Mesenchymal stem cell (in vitro differentiated cells and primary cell): Measurements from ENCODE around the gene TEKTIP1.
A peak's percentile ranks its signal among the peaks of the same experiment; 100 is the strongest.
"Not testable (repeated sequence)": the region's sequence is repeated elsewhere in the genome, so short reads cannot be mapped to it uniquely, and the experiment has no call there.

Source experiments
- DNase-seq: peaks from one replicate; pipeline ENCODE4 v3.0.0-alpha.2; 2013
- H2AFZ ChIP-seq: one replicate; pipeline ENCODE4 v1.6.1; 2013; ENCODE audit warnings: low read depth, mild to moderate bottlenecking, control low read depth, inconsistent platforms, low read length, moderate library complexity
- H2AK5ac ChIP-seq: 2 replicates; pipeline ENCODE4 v1.6.1; 2013; ENCODE audit warnings: low read length, moderate library complexity, mild to moderate bottlenecking, inconsistent platforms; ENCODE audit not compliant: severe bottlenecking
- H2BK120ac ChIP-seq: one replicate; pipeline ENCODE4 v1.6.1; 2013; ENCODE audit warnings: low read depth, mild to moderate bottlenecking, inconsistent platforms, low read length, moderate library complexity
- H2BK12ac ChIP-seq, 2 experiments: one replicate each; pipeline ENCODE4 v1.6.1; 2013; ENCODE audit warnings: inconsistent platforms in 2 of 2, low read length in 2 of 2, mild to moderate bottlenecking in 2 of 2, moderate library complexity in 2 of 2, control low read depth in 1 of 2
- H2BK15ac ChIP-seq: one replicate; pipeline ENCODE4 v1.6.1; 2013; ENCODE audit warnings: mild to moderate bottlenecking, low read depth, inconsistent platforms; ENCODE audit not compliant: poor library complexity, severe bottlenecking
- H2BK5ac ChIP-seq: 2 replicates; pipeline ENCODE4 v1.6.1; 2013; ENCODE audit warnings: low read depth, mild to moderate bottlenecking, low read length, control low read depth, inconsistent platforms; ENCODE audit not compliant: poor library complexity, severe bottlenecking
- H3K14ac ChIP-seq, 2 experiments: one replicate each; pipeline ENCODE4 v1.6.1; 2013; ENCODE audit warnings: inconsistent platforms in 2 of 2, low read length in 2 of 2, control low read depth in 1 of 2, mild to moderate bottlenecking in 1 of 2, moderate library complexity in 1 of 2
- H3K18ac ChIP-seq, 2 experiments: one replicate each; pipeline ENCODE4 v1.6.1; 2013; ENCODE audit warnings: inconsistent platforms in 2 of 2, low read length in 2 of 2, control low read depth in 1 of 2, low read depth in 1 of 2, mild to moderate bottlenecking in 1 of 2
- H3K23ac ChIP-seq, 2 experiments: one replicate each; pipeline ENCODE4 v1.6.1; 2013; ENCODE audit warnings: inconsistent platforms in 2 of 2, low read length in 2 of 2, mild to moderate bottlenecking in 2 of 2, moderate library complexity in 2 of 2, control low read depth in 1 of 2
- H3K27ac ChIP-seq: 2 replicates; pipeline ENCODE4 v1.5.1; 2013; ENCODE audit warnings: mild to moderate bottlenecking, moderate library complexity, low read length, control low read depth, inconsistent platforms; ENCODE audit not compliant: poor library complexity, severe bottlenecking
- H3K27me3 ChIP-seq, 2 experiments: 2 replicates each; pipeline versions ENCODE4 v1.6.1 to v1.7.0; 2013; ENCODE audit warnings: low read length in 2 of 2, mild to moderate bottlenecking in 2 of 2, moderate library complexity in 2 of 2, control low read depth in 1 of 2, inconsistent platforms in 1 of 2; ENCODE audit not compliant: control insufficient read depth in 1 of 2, insufficient read depth in 1 of 2
- H3K36me3 ChIP-seq, 2 experiments: 2 replicates each; pipeline versions ENCODE4 v1.6.1 to v1.7.0; 2013; ENCODE audit warnings: low read length in 2 of 2, control low read depth in 1 of 2, inconsistent platforms in 1 of 2, low read depth in 1 of 2, mild to moderate bottlenecking in 1 of 2; ENCODE audit not compliant: insufficient read depth in 2 of 2, control insufficient read depth in 1 of 2
- H3K4ac ChIP-seq, 2 experiments: one replicate each; pipeline ENCODE4 v1.6.1; 2013; ENCODE audit warnings: inconsistent platforms in 2 of 2, low read length in 2 of 2, mild to moderate bottlenecking in 2 of 2, moderate library complexity in 2 of 2, control low read depth in 1 of 2, low read depth in 1 of 2
- H3K4me1 ChIP-seq: 2 replicates; pipeline ENCODE4 v1.6.1; 2013; ENCODE audit warnings: low read depth, low read length, control low read depth; ENCODE audit not compliant: control insufficient read depth, insufficient read depth
- H3K4me2 ChIP-seq: 2 replicates; pipeline ENCODE4 v1.6.1; 2013; ENCODE audit warnings: low read length, mild to moderate bottlenecking, inconsistent platforms; ENCODE audit not compliant: poor library complexity, severe bottlenecking
- H3K4me3 ChIP-seq, 2 experiments: 2 replicates each; pipeline versions ENCODE4 v1.5.1 to v1.7.0; 2013; ENCODE audit warnings: low read length in 2 of 2, mild to moderate bottlenecking in 2 of 2, control low read depth in 1 of 2, low read depth in 1 of 2; ENCODE audit not compliant: insufficient read depth in 1 of 2
- H3K79me1 ChIP-seq: replicated peaks from 2 replicates; pipeline ENCODE4 v1.6.1; 2013; ENCODE audit warnings: mild to moderate bottlenecking, control low read depth, low read length, inconsistent platforms; ENCODE audit not compliant: poor library complexity, severe bottlenecking
- H3K9ac ChIP-seq: 2 replicates; pipeline ENCODE4 v1.7.0; 2013; ENCODE audit warnings: mild to moderate bottlenecking, low read length, moderate library complexity
- H3K9me3 ChIP-seq: 2 replicates; pipeline ENCODE4 v1.7.0; 2013; ENCODE audit warnings: mild to moderate bottlenecking, low read length; ENCODE audit not compliant: control insufficient read depth
- H4K8ac ChIP-seq: one replicate; pipeline ENCODE4 v1.6.1; 2013; ENCODE audit warnings: inconsistent platforms, mild to moderate bottlenecking, low read length, moderate library complexity
- H4K91ac ChIP-seq: one replicate; pipeline ENCODE4 v1.6.1; 2013; ENCODE audit warnings: mild to moderate bottlenecking, low read length, inconsistent platforms
- WGBS: methylation state at CpG from one replicate; pipeline ENCODE4 v1.1.7; 2013; ENCODE audit warnings: mixed read lengths; 5-methylcytosine and 5-hydroxymethylcytosine counted together

TEKTIP1 gene

GRCh38 chr19:3580156-3580934, 41.4 kb downstream of the TEKTIP1 start:
- Histone ChIP-seq H2BK120ac (no peak overlapping the region), H3K4me1 (peaks cover 22% of the 10 kb centered on the region), H2AK5ac (no peak overlapping the region), H4K8ac (peak overlapping the region; percentile 14), H3K36me3 (peaks cover 9 to 36% of the 10 kb centered on the region in 2 experiments), H3K4me3 (no peak overlapping the region), H3K9ac (peak overlapping the region; percentile 77), H3K4ac (peak overlapping the region in 1 of 2 experiments; percentile 40), H3K27me3 (no peaks in the 10 kb centered on the region), H3K14ac (no peak overlapping the region), H3K4me2 (no peak overlapping the region), H3K9me3 (no peaks in the 10 kb centered on the region), H2AFZ (no peak overlapping the region), H3K79me1 (peaks cover 2% of the 10 kb centered on the region), H4K91ac (no peak overlapping the region), H3K18ac (peak overlapping the region in 1 of 2 experiments; percentile 21), H2BK5ac (no peak overlapping the region), H2BK15ac (no peak overlapping the region), H2BK12ac (no peak overlapping the region), H3K27ac (no peak overlapping the region), H3K23ac (no peak overlapping the region)
- WGBS: 16% methylated on average over 8 of the region's 11 CpGs
- DNase-seq: peak; percentile 99

- H3K4ac ChIP-seq, H2AK5ac ChIP-seq, H3K14ac ChIP-seq, H4K91ac ChIP-seq, H2BK12ac ChIP-seq, H2AFZ ChIP-seq, H3K18ac ChIP-seq, H2BK120ac ChIP-seq, H4K8ac ChIP-seq, H3K9me3 ChIP-seq, H3K4me3 ChIP-seq, H2BK15ac ChIP-seq, H3K23ac ChIP-seq, H3K79me1 ChIP-seq, H3K4me2 ChIP-seq, H3K9ac ChIP-seq, DNase-seq, H2BK5ac ChIP-seq, H3K27ac ChIP-seq: not testable (repeated sequence)
- peaks cover 0 to 22% of the 10 kb centered on the region in 2 experiments for H3K36me3 ChIP-seq
- H3K27me3 ChIP-seq: peaks cover 5 to 13% of the 10 kb centered on the region in 2 experiments
- peaks cover 18% of the 10 kb centered on the region for H3K4me1 ChIP-seq
- WGBS: 74% methylated on average over 4 of the region's 4 CpGs
Measured at GRCh38 chr19:3581792-3582191, 42.8 kb downstream of the TEKTIP1 start.

GRCh38 chr19:3584036-3584802, 45.2 kb downstream of the TEKTIP1 start:
- not testable (repeated sequence) for H3K36me3 ChIP-seq, H4K91ac ChIP-seq, H2BK120ac ChIP-seq, H3K9me3 ChIP-seq, H3K18ac ChIP-seq, H3K23ac ChIP-seq, H2BK12ac ChIP-seq, H2BK5ac ChIP-seq, DNase-seq, H3K79me1 ChIP-seq, H3K14ac ChIP-seq, H2BK15ac ChIP-seq, H3K4ac ChIP-seq, H2AFZ ChIP-seq, H4K8ac ChIP-seq, H3K9ac ChIP-seq, H3K27ac ChIP-seq, H3K4me2 ChIP-seq, H2AK5ac ChIP-seq, H3K4me3 ChIP-seq
- WGBS: 88% methylated on average over 10 of the region's 15 CpGs
- H3K27me3 ChIP-seq: peaks cover 5 to 16% of the 10 kb centered on the region in 2 experiments
- H3K4me1 ChIP-seq: peaks cover 13% of the 10 kb centered on the region
